Mesothelial cell of epicardium (in vitro differentiated cells): ENCODE results near the gene PSMG1. TPM values are rescaled to one million over a fixed set of nuclear protein-coding genes. Genes with fewer than 3 reads are reported as not detected.

ENCODE experiments used
- DNase-seq, 2 experiments: peaks; one replicate each; pipeline ENCODE4 v3.0.0; 2021; ENCODE audit warnings: low spot score in 2 of 2; ENCODE audit not compliant: unreplicated experiment in 2 of 2
- H3K27ac Mint-ChIP-seq: 2 replicates; pipeline ENCODE4 v1.8.0; 2021; ENCODE audit warnings: mixed read lengths
- H3K27me3 Mint-ChIP-seq: 2 replicates; pipeline ENCODE4 v1.8.0; 2021; ENCODE audit warnings: low read depth, mixed read lengths
- H3K36me3 Mint-ChIP-seq: 2 replicates; pipeline ENCODE4 v1.8.0; 2021; ENCODE audit warnings: mixed read lengths
- H3K4me1 Mint-ChIP-seq: 2 replicates; pipeline ENCODE4 v1.8.0; 2021; ENCODE audit warnings: mixed read lengths
- H3K4me3 Mint-ChIP-seq: 2 replicates; pipeline ENCODE4 v1.8.0; 2021; ENCODE audit warnings: mild to moderate bottlenecking, moderate library complexity, mixed read lengths
- H3K9me3 Mint-ChIP-seq: 2 replicates; pipeline ENCODE4 v1.8.0; 2021; ENCODE audit warnings: mixed read lengths
- total RNA-seq: library from RNA; stranded (reverse); gene quantifications from 3 replicates; pipeline ENCODE4 v1.2.1, GENCODE V29; 2021
- TF ChIP-seq, protein P1 (sequence below): fragments of 200-600 bp; sonication (generic); IDR thresholded peaks from one replicate; pipeline ENCODE4 v1.5.0; 2021; ENCODE audit warnings: antibody characterized with exemption; ENCODE audit not compliant: unreplicated experiment

PSMG1 gene
- total RNA-seq, 1 donor from 2014 or later, result 34.5 TPM

DNA sequence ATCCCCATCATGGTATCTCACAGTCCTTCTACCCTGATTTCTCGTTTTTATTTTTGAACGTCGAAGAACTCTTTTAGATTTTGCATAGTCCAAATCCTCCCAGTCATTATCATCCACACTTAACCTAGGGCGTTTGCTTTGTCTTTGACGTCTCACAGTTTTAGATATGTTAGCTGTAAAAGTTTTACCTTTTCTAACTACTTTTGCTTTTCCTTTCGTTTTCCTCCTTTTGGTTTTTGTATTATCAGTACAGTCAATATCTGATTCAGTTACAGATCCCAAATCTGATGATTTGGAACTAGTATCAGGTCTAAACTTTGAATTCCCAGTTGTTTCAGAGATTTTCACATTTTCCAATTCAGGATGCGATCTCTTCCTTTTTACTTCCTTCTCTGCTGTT is 13.1 kb upstream of the PSMG1 start:
- no peak overlapping the region for H3K27ac Mint-ChIP-seq
- no peaks in the 10 kb centered on the region for H3K9me3 Mint-ChIP-seq

DNA sequence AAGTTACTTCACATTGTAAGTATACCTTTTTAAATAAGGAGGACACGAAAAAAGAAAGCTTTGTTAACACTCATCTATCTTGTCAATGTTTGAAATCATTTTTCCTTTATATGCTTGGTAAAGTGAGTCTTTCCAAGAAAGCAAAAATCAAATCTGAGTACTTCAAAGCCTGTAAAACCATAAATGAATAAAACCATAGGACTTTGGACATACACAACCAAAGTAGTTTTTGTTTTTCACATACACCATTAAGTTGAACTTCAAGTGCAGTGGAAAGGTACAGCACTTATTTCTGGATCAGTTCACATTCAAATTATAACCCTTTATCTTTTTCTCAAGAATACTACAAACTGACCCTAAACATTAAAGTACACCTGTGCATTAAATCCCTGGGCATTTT is 10.1 kb upstream of the PSMG1 start:
- Mint-ChIP-seq H3K27me3 (no peaks in the 10 kb centered on the region), H3K9me3 (no peaks in the 10 kb centered on the region), H3K4me1 (no peaks in the 10 kb centered on the region), H3K36me3 (peaks cover 19% of the 10 kb centered on the region), H3K27ac (no peak overlapping the region), H3K4me3 (no peak overlapping the region)
- TF ChIP-seq, protein P1, sequence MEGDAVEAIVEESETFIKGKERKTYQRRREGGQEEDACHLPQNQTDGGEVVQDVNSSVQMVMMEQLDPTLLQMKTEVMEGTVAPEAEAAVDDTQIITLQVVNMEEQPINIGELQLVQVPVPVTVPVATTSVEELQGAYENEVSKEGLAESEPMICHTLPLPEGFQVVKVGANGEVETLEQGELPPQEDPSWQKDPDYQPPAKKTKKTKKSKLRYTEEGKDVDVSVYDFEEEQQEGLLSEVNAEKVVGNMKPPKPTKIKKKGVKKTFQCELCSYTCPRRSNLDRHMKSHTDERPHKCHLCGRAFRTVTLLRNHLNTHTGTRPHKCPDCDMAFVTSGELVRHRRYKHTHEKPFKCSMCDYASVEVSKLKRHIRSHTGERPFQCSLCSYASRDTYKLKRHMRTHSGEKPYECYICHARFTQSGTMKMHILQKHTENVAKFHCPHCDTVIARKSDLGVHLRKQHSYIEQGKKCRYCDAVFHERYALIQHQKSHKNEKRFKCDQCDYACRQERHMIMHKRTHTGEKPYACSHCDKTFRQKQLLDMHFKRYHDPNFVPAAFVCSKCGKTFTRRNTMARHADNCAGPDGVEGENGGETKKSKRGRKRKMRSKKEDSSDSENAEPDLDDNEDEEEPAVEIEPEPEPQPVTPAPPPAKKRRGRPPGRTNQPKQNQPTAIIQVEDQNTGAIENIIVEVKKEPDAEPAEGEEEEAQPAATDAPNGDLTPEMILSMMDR, result no peak
- no peak for DNase-seq

More for the DNA sequence above, 13.1 kb upstream of the PSMG1 start:
- DNase-seq, result no peak
- H3K36me3 Mint-ChIP-seq, result peaks cover 34% of the 10 kb centered on the region
- no peaks in the 10 kb centered on the region for H3K4me1 Mint-ChIP-seq
- no peaks in the 10 kb centered on the region for H3K27me3 Mint-ChIP-seq
- TF ChIP-seq, protein P1, result no peak
- H3K4me3 Mint-ChIP-seq, result no peak overlapping the region

DNA sequence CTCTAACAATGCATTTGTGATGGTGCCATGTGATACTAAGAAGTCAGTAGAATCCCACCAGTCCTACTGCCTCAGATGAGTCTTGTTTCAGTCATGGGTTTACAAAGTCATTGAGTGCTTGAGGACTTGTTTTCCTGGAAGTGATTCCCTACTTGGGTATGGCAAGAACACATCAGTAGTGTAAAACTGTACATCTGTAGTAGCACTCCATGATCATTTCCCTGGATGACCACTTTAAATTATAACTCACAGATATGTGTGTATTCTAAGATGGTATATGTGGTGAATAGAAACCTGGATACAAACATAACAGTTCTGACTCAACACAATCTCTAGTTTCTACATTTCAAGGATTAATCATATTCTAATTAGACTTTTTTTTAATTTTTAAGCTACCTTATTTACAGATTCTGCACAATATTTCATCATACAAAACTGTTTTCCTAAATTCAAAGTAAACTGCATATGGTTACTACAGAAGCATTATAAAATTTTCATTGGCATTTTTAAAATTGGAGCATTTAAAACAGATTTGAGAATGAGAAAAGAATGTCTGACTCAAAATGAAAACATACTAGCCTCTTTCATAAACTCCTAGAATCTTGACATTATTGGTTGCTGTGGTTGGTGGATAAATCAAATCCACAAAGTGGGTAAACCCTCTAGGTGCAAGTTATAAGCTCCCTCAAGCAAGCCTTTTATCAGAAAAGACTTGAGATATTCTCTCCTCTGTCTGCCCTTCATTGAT is 6.8 kb upstream of the PSMG1 start:
- H3K27ac Mint-ChIP-seq, result no peak overlapping the region
- H3K27me3 Mint-ChIP-seq, result no peaks in the 10 kb centered on the region
- TF ChIP-seq, protein P1, result no peak
- peaks cover 5% of the 10 kb centered on the region for H3K36me3 Mint-ChIP-seq
- peaks cover 14% of the 10 kb centered on the region for H3K4me1 Mint-ChIP-seq
- no peak overlapping the region for H3K4me3 Mint-ChIP-seq
- no peak for DNase-seq
- H3K9me3 Mint-ChIP-seq, result no peaks in the 10 kb centered on the region

DNA sequence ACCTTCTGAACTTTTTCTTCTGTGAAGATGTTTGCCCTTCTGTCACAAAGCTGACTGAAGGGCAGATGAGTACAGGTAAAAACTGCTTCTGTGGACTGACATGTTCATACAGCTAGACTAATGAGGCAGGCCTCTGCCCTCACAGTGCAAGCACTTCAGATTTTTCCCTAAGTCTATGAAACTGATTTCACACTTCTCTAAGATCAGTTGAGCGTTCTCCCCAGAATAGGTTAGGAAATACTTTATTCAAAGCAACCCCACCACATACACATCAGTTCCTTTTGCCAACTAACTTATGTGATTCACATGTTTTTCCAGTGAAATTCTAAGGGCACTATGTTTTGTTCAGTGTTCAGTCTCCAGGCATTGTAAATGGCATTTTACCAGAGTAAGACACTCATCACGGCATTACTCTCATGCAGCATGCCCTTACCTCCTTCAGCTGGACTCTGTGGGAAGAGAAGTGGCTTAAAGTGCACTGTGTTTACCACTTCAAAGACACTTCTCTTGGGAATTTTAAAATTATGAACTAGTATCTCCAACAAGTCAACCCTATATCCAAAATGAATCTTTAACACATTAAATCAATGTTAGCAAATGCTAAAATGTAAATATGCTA is 5.4 kb upstream of the PSMG1 start:
- DNase-seq, result no peak
- no peak overlapping the region for H3K4me3 Mint-ChIP-seq
- TF ChIP-seq, protein P1, result no peak
- no peak overlapping the region for H3K27ac Mint-ChIP-seq
- no peaks in the 10 kb centered on the region for H3K27me3 Mint-ChIP-seq
- no peaks in the 10 kb centered on the region for H3K9me3 Mint-ChIP-seq
- no peaks in the 10 kb centered on the region for H3K36me3 Mint-ChIP-seq
- H3K4me1 Mint-ChIP-seq, result peaks cover 25% of the 10 kb centered on the region

DNA sequence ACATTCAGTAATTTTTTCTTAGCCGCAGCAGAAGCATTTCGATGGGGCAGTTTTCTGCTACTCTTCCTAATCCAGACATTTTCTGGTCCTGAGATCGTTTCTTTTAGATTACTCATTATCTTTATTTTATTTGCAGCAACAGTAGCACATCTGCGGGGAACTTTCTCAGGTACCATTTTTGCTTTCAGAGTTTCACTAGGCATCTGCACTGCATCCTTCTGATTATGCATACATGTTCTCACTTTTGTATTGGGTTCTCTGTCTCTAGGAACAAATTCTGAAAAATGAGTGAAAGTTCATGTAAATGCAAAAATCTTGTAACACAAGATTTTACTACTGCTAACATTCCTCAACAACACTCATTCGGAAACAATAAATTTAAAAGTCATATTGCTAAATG is 3.9 kb upstream of the PSMG1 start:
- no peak for DNase-seq
- Mint-ChIP-seq H3K36me3 (no peaks in the 10 kb centered on the region), H3K4me1 (peaks cover 32% of the 10 kb centered on the region), H3K4me3 (no peak overlapping the region), H3K9me3 (no peaks in the 10 kb centered on the region), H3K27ac (peak overlapping the region; percentile 57), H3K27me3 (no peaks in the 10 kb centered on the region)
- TF ChIP-seq, protein P1, result no peak
